Heart left ventricle (tissue), 16 donors: ENCODE data around the gene BCORL1. TPM values are rescaled to one million over a fixed set of nuclear protein-coding genes. Genes with fewer than 3 reads are reported as not detected.
A peak's percentile ranks its signal among the peaks of the same experiment; 100 is the strongest.

Experiments used
- ATAC-seq, 4 donors: fragments of 200-7000 bp; cut with Tn5 transposase; one replicate each; pipeline ENCODE4 v1.9.1; 2020 to 2022; ENCODE audit warnings: moderate library complexity in 4 of 4, mild to moderate bottlenecking in 3 of 4, moderate number of reproducible peaks in 1 of 4
- DNase-seq, 5 donors: peaks; one replicate each; pipeline ENCODE4 v3.0.0-alpha.2; 2020
- H3K27ac ChIP-seq, 12 donors: fragments of 200-600 bp; sonication (generic) in 4 of 12; one replicate each; pipeline versions ENCODE4 v1.5.0 to v1.8.0; 2016 to 2022; ENCODE audit warnings: mild to moderate bottlenecking in 2 of 12
- H3K27me3 ChIP-seq, 9 donors: fragments of 200-600 bp; sonication (generic) in 2 of 9; one replicate each; pipeline versions ENCODE4 v1.5.1 to v1.8.0; 2016 to 2022; ENCODE audit warnings: mild to moderate bottlenecking in 3 of 9
- H3K36me3 ChIP-seq, 9 donors: fragments of 200-600 bp; sonication (generic) in 2 of 9; one replicate each; pipeline versions ENCODE4 v1.5.0 to v1.8.0; 2018 to 2022; ENCODE audit warnings: mild to moderate bottlenecking in 2 of 9
- H3K4me1 ChIP-seq, 12 donors: fragments of 200-600 bp; sonication (generic) in 4 of 12; one replicate each; pipeline versions ENCODE4 v1.5.0 to v1.8.0; 2016 to 2022; ENCODE audit warnings: mild to moderate bottlenecking in 3 of 12
- H3K4me3 ChIP-seq, 12 donors: fragments of 200-600 bp; sonication (generic) in 4 of 12; one replicate each; pipeline versions ENCODE4 v1.5.0 to v1.8.0; 2017 to 2022; ENCODE audit warnings: mild to moderate bottlenecking in 9 of 12, moderate library complexity in 4 of 12
- H3K9me3 ChIP-seq, 12 donors: fragments of 200-600 bp; sonication (generic) in 4 of 12; one replicate each; pipeline versions ENCODE4 v1.5.0 to v1.8.0; 2016 to 2022; ENCODE audit warnings: mild to moderate bottlenecking in 1 of 12
- CTCF ChIP-seq, 12 donors: fragments of 200-600 bp; sonication (generic) in 4 of 12; IDR thresholded peaks; one replicate each; pipeline versions ENCODE4 v1.5.0 to v1.8.0; 2018 to 2022; ENCODE audit warnings: antibody characterized with exemption in 12 of 12, mild to moderate bottlenecking in 5 of 12
- POLR2A ChIP-seq, 2 donors: fragments of 450-650 bp; IDR thresholded peaks; one replicate each; pipeline ENCODE4 v1.6.1; 2017; ENCODE audit warnings: antibody characterized with exemption in 2 of 2, mild to moderate bottlenecking in 2 of 2, moderate library complexity in 2 of 2
- WGBS, 4 donors: extraction: QIAGEN DNeasy Blood & Tissue Kit in 2 of 4; methylation state at CpG; one replicate each; pipeline versions ENCODE4 v1.1.5 to v1.1.7; 2013 to 2018; 5-methylcytosine and 5-hydroxymethylcytosine counted together
- intact Hi-C, 10 donors: fragments of 100-400 bp; cut with DNase I; formaldehyde crosslinking; loops; one replicate each; pipeline versions ENCODE4 v1.11.1 to v1.14.2; 2022
- polyA plus RNA-seq, 2 donors: library from polyadenylated mRNA; stranded (reverse); fragments of 200-250 nt; gene quantifications; one replicate each; pipeline ENCODE4 v1.2.3, GENCODE V29; 2013
- total RNA-seq, 9 donors: library from RNA; depleted of rRNA in 2 of 9; stranded (reverse); fragments of >200 nt in 2 of 9; fragmentation: NEBNext Ultra II Directional in 3 of 9; extraction: Animal tissue kit (Norgen Biotek cat#: 25700) in 3 of 9; gene quantifications; one replicate each; pipeline versions ENCODE4 v1.1.0 to v1.2.4, GENCODE V29; 2016 to 2023
- donor health status: ischemic (EF 13 %, LVEDD 7.1; RV severe dilation, severe dysfunction).
- donor health status: healthy with polysubstance abuse.
- donor health status: DM: no; HTN: yes; CAD: no.
- donor health status: DM: no; HTN: no; CAD: no.
- donor health status: ischemic (EF 25% LVEDD 6.9; RV normal size, moderate dysfunction).
- donor health status: ischemic (EF 25% LVEDD 5.7; RV mildly dilated, moderate dysfunction).
- donor health status: healthy.
- donor health status: DM: yes; HTN: yes; CAD: no.
- donor health status: ischemic (EF 35%, LVEDD 5.7; RV mildly dilated, moderate dysfunction).
- donor health status: nonischemic (EF 11% LVEDD 7.7; RV severe dilation, severe dysfunction).
- donor health status: DM: yes; HTN: yes; CAD: no.
- donor health status: PGD.
- donor health status: ischemic (EF 29% LVEDD 5.4; RV normal size, mild dysfunction).
- donor health status: nonischemic (EF 23%, LVEDD 6.1; RV moderate dilation, normal function).

The BCORL1 gene
- total and polyA plus RNA-seq, 11 donors, result 3.3 to 11.0 (median 8.0) TPM

GRCh38 chrX:129956765-129957164 is 25.7 kb upstream of the BCORL1 start:
- no peak for DNase-seq
- ATAC-seq, result no peak
- TF ChIP-seq POLR2A (IDR thresholded peaks at IDR 0.05), result no peak
- TF ChIP-seq CTCF (IDR thresholded peaks at IDR 0.05), result no peak
- Histone ChIP-seq H3K4me3 (peak overlapping the region; percentile 4 to 55 (median 50)), H3K27me3 (peaks cover 0 to 13% (median 0%) of the 10 kb centered on the region in 9 donors), H3K4me1 (peaks cover 0 to 17% (median 3%) of the 10 kb centered on the region in 12 donors), H3K9me3 (no peaks in the 10 kb centered on the region), H3K27ac (peak overlapping the region in 11 of 12 donors; percentile 28 to 79 (median 59)), H3K36me3 (no peaks in the 10 kb centered on the region)
- WGBS, 4 donors, result 11 to 41% (median 26%) methylated on average over 18 to 20 of the region's 20 CpGs
- intact Hi-C loops, result loop anchor here in 1 of 10 donors (2.0 kb wide), 2 partner anchors 24 to 26 kb away; partner anchors contain the start of gene BCORL1

GRCh38 chrX:129957241-129958082 is 25.0 kb upstream of the BCORL1 start:
- H3K9me3 ChIP-seq, result no peaks in the 10 kb centered on the region
- H3K4me1 ChIP-seq, result peaks cover 0 to 17% (median under 1%) of the 10 kb centered on the region in 12 donors
- intact Hi-C loops, result loop anchor here in 1 of 10 donors (2.0 kb wide), 2 partner anchors 25 kb away; partner anchors contain the start of gene BCORL1
- peak overlapping the region in 11 of 12 donors; percentile 28 to 79 (median 59) for H3K27ac ChIP-seq
- DNase-seq (peak; percentile 67 to 81 (median 80)), ATAC-seq (peak; percentile 68 to 88 (median 86))
- peaks cover 0 to 6% (median 0%) of the 10 kb centered on the region in 9 donors for H3K27me3 ChIP-seq
- no peaks in the 10 kb centered on the region for H3K36me3 ChIP-seq
- peak overlapping the region; percentile 4 to 55 (median 50) for H3K4me3 ChIP-seq
- TF ChIP-seq POLR2A (IDR thresholded peaks at IDR 0.05) (peak in 1 of 2 donors; percentile 31), CTCF (IDR thresholded peaks at IDR 0.05) (no peak)
- 7 to 48% (median 23%) methylated on average over 17 to 55 of the region's 56 CpGs for WGBS, 4 donors

- no peak for TF ChIP-seq POLR2A (IDR thresholded peaks at IDR 0.05)
- TF ChIP-seq CTCF (IDR thresholded peaks at IDR 0.05), result no peak
- peaks cover 0 to 6% (median 0%) of the 10 kb centered on the region in 9 donors for H3K27me3 ChIP-seq
- H3K27ac ChIP-seq, result peak overlapping the region in 4 of 12 donors; percentile 48 to 79 (median 60)
- intact Hi-C loops, result no loop called here
- H3K4me1 ChIP-seq, result peaks cover 0 to 14% (median 0%) of the 10 kb centered on the region in 12 donors
- ATAC-seq (no peak), DNase-seq (no peak)
- H3K4me3 ChIP-seq, result peak overlapping the region in 1 of 12 donors; percentile 27
- no peaks in the 10 kb centered on the region for H3K9me3 ChIP-seq
- WGBS, 4 donors, result 77 to 80% (median 78%) methylated on average over 7 of the region's 7 CpGs
- no peaks in the 10 kb centered on the region for H3K36me3 ChIP-seq
These were observed 24.4 kb upstream of the BCORL1 start for GRCh38 chrX:129958083-129958465.

GRCh38 chrX:129958814-129959492 is 23.5 kb upstream of the BCORL1 start:
- intact Hi-C loops, result no loop called here
- no peaks in the 10 kb centered on the region for H3K9me3 ChIP-seq
- no peaks in the 10 kb centered on the region for H3K36me3 ChIP-seq
- DNase-seq (no peak), ATAC-seq (no peak)
- peaks cover 0 to 11% (median 0%) of the 10 kb centered on the region in 12 donors for H3K4me1 ChIP-seq
- H3K4me3 ChIP-seq, result no peak overlapping the region
- WGBS, 4 donors, result 38 to 61% (median 52%) methylated on average over 13 of the region's 13 CpGs
- H3K27me3 ChIP-seq, result peaks cover 0 to 5% (median 0%) of the 10 kb centered on the region in 9 donors
- no peak overlapping the region for H3K27ac ChIP-seq
- no peak for TF ChIP-seq POLR2A (IDR thresholded peaks at IDR 0.05)
